PC-9 (cell line): ENCODE data around the gene RPS29.

ENCODE experiments used
- CTCF ChIP-seq: fragments of 200-600 bp; sonication (generic); conservative IDR thresholded peaks from 2 replicates; pipeline ENCODE4 v1.6.1; 2017; ENCODE audit warnings: mixed run types, antibody characterized with exemption, mild to moderate bottlenecking, moderate library complexity
- EZH2 ChIP-seq: fragments of 200-600 bp; sonication (generic); IDR thresholded peaks from 2 replicates; pipeline ENCODE4 v1.8.0; 2017; ENCODE audit warnings: antibody characterized with exemption, low read depth

DNA sequence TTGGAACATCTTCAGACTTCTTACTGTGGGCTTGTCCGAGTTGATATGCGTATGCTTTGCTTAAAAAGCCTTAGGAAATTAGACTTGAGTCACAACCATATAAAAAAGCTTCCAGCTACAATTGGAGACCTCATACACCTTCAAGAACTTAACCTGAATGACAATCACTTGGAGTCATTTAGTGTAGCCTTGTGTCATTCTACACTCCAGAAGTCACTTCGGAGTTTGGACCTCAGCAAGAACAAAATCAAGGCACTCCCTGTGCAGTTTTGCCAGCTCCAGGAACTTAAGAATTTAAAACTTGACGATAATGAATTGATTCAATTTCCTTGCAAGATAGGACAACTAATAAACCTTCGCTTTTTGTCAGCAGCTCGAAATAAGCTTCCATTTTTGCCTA is 21.4 kb upstream of the RPS29 start:
- TF ChIP-seq CTCF = no peak
- no peak for TF ChIP-seq EZH2
